Duodenal mucosa (tissue), 2 donors: ENCODE results near the gene SLC13A3.

Experiments used
- H3K27ac ChIP-seq: one replicate; pipeline ENCODE4 v1.7.0; 2013; ENCODE audit warnings: low read depth, low read length
- H3K27me3 ChIP-seq, 2 donors: one replicate each; pipeline ENCODE4 v1.7.0; 2013; ENCODE audit warnings: low read length in 2 of 2, control low read depth in 1 of 2; ENCODE audit not compliant: insufficient read depth in 2 of 2, control insufficient read depth in 1 of 2
- H3K36me3 ChIP-seq, 2 donors: one replicate each; pipeline ENCODE4 v1.7.0; 2013; ENCODE audit warnings: low read length in 2 of 2, control low read depth in 1 of 2; ENCODE audit not compliant: insufficient read depth in 2 of 2, control insufficient read depth in 1 of 2
- H3K4me1 ChIP-seq, 2 donors: one replicate each; pipeline ENCODE4 v1.7.0; 2013; ENCODE audit warnings: low read length in 2 of 2, control low read depth in 1 of 2; ENCODE audit not compliant: insufficient read depth in 2 of 2, control insufficient read depth in 1 of 2
- H3K4me3 ChIP-seq, 2 donors: one replicate each; pipeline ENCODE4 v1.7.0; 2013; ENCODE audit warnings: low read length in 2 of 2, low read depth in 1 of 2
- H3K9ac ChIP-seq, 2 donors: one replicate each; pipeline ENCODE4 v1.7.0; 2013; ENCODE audit warnings: low read length in 2 of 2, low read depth in 1 of 2
- H3K9me3 ChIP-seq, 2 donors: one replicate each; pipeline ENCODE4 v1.7.0; 2013; ENCODE audit warnings: low read length in 2 of 2, control low read depth in 1 of 2; ENCODE audit not compliant: control insufficient read depth in 1 of 2

Gene SLC13A3

DNA sequence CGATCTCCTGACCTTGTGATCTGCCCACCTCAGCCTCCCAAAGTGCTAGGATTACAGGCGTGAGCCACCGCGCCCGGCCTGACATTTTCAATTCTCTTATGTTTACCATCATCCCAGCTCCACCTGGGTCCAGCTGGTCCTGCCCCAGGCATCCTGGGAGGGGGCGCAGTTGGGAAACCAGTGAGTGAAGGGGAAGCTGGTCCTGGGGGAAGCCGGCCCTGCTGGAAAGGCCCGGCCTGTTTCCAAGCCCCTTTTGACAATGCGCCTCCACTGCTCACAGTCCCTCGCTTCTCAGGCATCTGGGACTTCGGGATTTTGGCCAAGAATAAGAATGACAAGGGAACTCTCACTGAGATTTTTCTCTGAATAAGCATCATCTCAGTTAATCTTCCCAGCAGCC, 14.2 kb downstream of the SLC13A3 start:
- Histone ChIP-seq H3K9me3 (no peaks in the 10 kb centered on the region), H3K4me1 (no peaks in the 10 kb centered on the region), H3K4me3 (no peak overlapping the region), H3K36me3 (no peaks in the 10 kb centered on the region), H3K27ac (no peak overlapping the region), H3K27me3 (peaks cover 0 to 4% of the 10 kb centered on the region in 2 donors), H3K9ac (no peak overlapping the region)

DNA sequence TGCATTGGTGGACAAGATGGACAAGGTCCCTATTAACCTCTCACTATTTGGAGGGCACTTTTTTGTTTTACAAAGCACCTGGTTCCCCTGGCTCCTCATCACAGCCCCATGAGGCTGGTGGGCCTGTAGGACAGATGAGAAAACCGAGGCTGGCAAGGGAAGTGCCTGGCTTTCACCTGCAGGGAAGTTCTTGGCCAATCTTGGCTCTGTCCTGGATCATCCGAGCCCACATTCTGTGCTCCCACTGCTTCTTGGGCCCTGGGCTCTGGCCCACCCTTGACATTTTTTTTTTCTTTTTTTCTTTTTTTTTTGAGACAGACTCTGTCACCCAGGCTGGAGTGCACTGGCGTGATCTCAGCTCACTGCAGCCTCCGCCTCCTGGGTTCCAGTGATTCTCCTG, 14.7 kb downstream of the SLC13A3 start:
- Histone ChIP-seq H3K4me3 (no peak overlapping the region), H3K36me3 (no peaks in the 10 kb centered on the region), H3K9me3 (no peaks in the 10 kb centered on the region), H3K4me1 (no peaks in the 10 kb centered on the region), H3K27ac (no peak overlapping the region), H3K9ac (no peak overlapping the region), H3K27me3 (peaks cover 0 to 4% of the 10 kb centered on the region in 2 donors)

DNA sequence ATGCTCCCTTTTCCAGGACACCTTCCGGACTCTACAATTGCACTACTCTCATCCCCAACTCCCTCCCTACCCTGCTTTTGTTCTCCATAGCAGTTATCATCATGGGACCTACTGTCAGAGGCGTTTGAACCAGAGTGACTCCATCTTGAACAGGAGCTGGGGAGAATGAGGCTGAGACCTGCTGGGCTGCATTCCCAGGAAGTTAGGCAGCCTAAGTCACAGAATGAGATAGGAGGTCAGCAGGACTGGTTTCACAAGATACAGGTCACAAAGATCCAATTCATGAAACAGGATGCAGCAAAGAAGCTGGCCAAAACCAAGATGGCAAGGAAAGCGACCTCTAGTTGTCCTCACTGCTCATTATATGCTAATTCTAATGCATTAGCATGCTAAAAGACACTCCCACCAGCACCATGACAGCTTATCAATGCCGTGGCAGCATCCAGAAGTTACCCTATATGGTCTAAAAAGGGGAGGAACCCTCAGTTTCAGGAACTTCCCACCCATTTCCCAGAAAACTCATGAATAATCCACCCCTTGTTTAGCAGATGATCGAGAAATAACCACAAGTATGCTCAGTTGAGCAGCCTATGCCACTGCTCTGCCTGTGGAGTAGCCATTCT, 15.6 kb downstream of the SLC13A3 start:
- no peak overlapping the region for H3K4me3 ChIP-seq
- H3K9ac ChIP-seq = no peak overlapping the region
- no peaks in the 10 kb centered on the region for H3K9me3 ChIP-seq
- H3K27me3 ChIP-seq = peaks cover 0 to 4% of the 10 kb centered on the region in 2 donors
- H3K27ac ChIP-seq = no peak overlapping the region
- H3K36me3 ChIP-seq = no peaks in the 10 kb centered on the region
- no peaks in the 10 kb centered on the region for H3K4me1 ChIP-seq

DNA sequence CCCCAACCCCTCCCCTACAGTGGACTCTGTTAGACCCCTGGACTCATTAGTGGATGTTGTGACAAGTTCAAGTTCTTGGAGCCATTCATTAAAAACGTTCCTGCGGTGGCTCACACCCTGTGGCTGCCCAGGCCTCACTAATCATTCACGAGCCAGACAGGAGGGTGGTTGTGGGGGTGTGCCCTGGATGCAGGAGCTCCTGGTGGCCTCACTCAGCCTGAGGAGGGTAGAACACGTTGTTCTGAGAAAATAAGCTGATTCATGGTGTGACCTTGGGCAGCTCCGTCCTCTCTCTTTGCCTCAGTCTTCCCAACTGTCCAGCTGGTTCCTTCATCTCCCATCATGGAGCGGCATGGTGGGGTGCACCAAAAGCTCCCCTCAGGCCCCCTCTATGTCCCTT, 16.7 kb downstream of the SLC13A3 start:
- no peaks in the 10 kb centered on the region for H3K36me3 ChIP-seq
- peaks cover 0 to 4% of the 10 kb centered on the region in 2 donors for H3K9me3 ChIP-seq
- H3K9ac ChIP-seq = no peak overlapping the region
- no peaks in the 10 kb centered on the region for H3K4me1 ChIP-seq
- peaks cover 0 to 4% of the 10 kb centered on the region in 2 donors for H3K27me3 ChIP-seq
- no peak overlapping the region for H3K4me3 ChIP-seq
- H3K27ac ChIP-seq = no peak overlapping the region

DNA sequence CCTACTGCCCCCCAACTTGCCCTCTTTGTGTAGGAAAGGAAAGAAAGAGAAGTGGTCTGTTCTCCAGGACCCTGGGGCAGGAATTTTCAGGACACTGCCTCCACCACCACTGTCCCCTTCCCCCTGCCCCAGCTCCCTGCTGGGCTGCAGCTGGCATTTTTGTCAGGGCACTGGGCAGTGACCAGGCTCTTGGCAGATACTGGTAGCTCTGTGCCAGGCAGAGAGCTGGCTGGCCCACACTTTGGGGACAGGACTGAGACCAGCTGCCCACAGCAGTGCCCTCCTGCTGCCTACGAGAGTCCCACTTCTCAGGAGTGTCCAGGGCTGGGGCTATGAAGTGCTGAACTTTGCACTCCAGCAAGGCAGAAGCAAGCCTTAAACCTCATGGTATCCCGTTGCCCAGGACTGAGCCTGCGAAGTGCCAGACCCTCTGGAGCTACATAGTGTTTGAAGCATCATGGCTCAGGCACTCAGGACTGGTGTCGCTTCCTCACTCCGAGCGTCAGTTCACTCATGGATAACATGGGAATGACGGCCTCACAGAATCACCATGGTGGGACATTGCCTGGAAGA, 19.3 kb downstream of the SLC13A3 start:
- Histone ChIP-seq H3K4me1 (no peaks in the 10 kb centered on the region), H3K9me3 (peaks cover 0 to 4% of the 10 kb centered on the region in 2 donors), H3K4me3 (no peak overlapping the region), H3K9ac (no peak overlapping the region), H3K27me3 (peaks cover 0 to 4% of the 10 kb centered on the region in 2 donors), H3K27ac (peak overlapping the region; percentile 35), H3K36me3 (no peaks in the 10 kb centered on the region)

DNA sequence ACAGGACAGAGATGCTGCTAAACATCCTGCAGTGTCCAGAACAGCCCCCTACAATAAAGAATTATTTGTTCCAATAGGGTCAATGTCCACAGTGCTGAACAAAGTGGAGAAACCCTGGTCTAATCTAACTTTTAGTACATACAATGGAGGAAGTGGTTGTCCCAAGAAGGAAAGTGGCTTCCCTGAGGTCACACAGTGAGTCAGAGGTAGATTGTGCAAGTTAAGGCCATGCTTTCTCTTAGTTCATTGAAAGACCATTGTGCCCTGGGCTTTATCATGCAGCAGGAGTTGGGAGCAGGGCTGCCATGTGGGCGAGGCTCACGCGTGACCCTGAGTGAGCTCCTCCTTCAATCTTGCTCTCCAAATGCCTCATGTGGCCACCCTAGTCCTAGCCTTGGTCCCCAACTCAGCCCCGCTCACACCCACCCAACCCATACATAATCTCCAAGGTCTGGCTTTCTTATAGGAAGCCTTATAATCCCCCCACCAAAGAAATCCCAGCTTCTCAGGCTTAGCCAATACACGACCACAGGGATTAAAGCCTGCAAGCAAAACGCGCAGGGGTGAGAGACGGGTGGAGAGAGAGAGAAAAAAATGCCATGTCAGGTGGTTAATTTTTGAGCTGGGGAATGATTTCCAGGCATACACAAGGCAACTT, 19.9 kb downstream of the SLC13A3 start:
- H3K27ac ChIP-seq = no peak overlapping the region
- H3K4me3 ChIP-seq = no peak overlapping the region
- no peaks in the 10 kb centered on the region for H3K4me1 ChIP-seq
- peaks cover 0 to 1% of the 10 kb centered on the region in 2 donors for H3K27me3 ChIP-seq
- H3K9me3 ChIP-seq = peaks cover 0 to 4% of the 10 kb centered on the region in 2 donors
- no peaks in the 10 kb centered on the region for H3K36me3 ChIP-seq
- H3K9ac ChIP-seq = no peak overlapping the region

DNA sequence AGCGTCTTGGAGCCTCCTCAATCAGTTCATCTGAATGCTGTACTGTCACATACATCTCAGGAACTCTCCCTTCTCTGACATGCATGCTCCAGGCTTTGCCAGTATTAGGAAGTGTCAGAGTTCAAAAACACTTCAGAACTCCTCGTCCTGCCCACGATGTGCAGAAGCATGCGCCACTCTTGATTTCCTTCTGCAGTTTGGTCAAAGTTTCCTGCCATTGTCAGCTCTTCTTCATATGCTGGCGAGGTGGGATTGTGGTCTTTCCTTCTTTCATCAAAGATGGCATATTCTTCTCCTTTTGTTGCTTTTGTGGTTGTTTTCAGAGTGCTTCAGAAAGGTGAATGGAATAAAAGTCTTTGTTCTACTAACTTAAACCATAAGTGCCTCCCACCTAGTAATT, 21.0 kb downstream of the SLC13A3 start:
- Histone ChIP-seq H3K27ac (no peak overlapping the region), H3K36me3 (no peaks in the 10 kb centered on the region), H3K9me3 (peaks cover 0 to 4% of the 10 kb centered on the region in 2 donors), H3K27me3 (no peaks in the 10 kb centered on the region), H3K9ac (no peak overlapping the region), H3K4me3 (no peak overlapping the region), H3K4me1 (no peaks in the 10 kb centered on the region)

DNA sequence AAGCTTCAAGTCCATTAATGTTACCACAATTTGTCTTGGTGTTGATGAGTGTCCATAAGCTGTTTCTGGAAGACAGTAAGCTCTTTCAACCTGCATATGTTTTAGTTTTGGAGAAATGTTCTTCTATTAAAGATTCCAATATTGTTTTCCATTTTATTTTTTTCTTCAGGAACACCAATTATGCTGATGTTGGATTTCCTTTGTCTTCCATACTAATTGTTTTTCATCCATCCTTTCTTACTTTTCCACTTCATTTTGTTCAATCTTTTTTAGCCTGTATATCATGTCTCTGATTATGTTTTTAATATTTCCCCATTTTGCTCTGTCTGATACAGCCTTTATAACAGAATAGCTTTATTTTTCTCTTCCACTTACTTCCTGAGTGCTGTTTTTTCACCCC, 21.9 kb downstream of the SLC13A3 start:
- no peaks in the 10 kb centered on the region for H3K36me3 ChIP-seq
- H3K27ac ChIP-seq = no peak overlapping the region
- no peak overlapping the region for H3K9ac ChIP-seq
- no peak overlapping the region for H3K4me3 ChIP-seq
- H3K27me3 ChIP-seq = no peaks in the 10 kb centered on the region
- H3K4me1 ChIP-seq = no peaks in the 10 kb centered on the region
- H3K9me3 ChIP-seq = peaks cover 2 to 4% of the 10 kb centered on the region in 2 donors

DNA sequence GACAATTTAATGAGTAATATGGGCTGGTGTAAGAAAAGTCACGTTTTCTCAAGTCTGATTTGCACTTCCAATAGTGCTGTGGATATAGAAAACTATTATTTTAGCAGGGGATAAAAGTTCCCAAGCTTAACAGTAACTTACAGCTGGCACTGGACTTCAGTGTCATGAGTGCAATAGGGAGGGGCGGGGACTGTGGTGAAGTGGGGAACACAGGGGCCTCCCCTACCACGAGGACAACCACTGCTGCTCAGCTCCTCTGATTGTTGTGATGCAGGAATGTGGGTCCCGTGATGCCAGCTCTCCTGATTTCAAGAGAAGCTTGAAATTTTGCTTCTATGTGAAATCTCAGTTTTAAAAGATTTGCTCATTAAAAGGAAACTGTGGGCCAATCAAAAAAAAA, 24.0 kb downstream of the SLC13A3 start:
- no peak overlapping the region for H3K4me3 ChIP-seq
- no peaks in the 10 kb centered on the region for H3K4me1 ChIP-seq
- no peaks in the 10 kb centered on the region for H3K27me3 ChIP-seq
- H3K9me3 ChIP-seq = peaks cover 4 to 9% of the 10 kb centered on the region in 2 donors
- no peak overlapping the region for H3K27ac ChIP-seq
- no peak overlapping the region for H3K9ac ChIP-seq
- H3K36me3 ChIP-seq = no peaks in the 10 kb centered on the region

DNA sequence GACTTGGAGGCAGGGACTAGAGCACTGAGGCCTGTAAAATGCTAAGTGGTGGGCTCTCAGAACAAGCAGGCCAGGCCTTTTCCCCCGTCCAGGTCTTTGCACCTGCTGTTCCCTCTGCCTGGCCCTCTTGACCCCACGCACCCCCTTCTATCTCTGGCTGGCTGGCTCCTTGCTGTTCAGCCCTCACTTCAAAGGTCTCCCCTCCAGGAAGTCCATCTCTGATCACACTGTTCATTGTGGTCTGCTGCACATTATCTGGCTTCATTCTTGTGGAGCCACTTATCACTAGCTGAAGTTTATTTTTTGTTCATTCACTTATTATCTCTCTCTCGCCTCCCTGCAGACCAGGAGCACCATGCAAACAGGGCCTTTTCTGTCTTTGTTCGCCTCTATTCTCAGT, 24.5 kb downstream of the SLC13A3 start:
- Histone ChIP-seq H3K36me3 (no peaks in the 10 kb centered on the region), H3K27me3 (no peaks in the 10 kb centered on the region), H3K9ac (no peak overlapping the region), H3K9me3 (peaks cover 4 to 9% of the 10 kb centered on the region in 2 donors), H3K4me3 (no peak overlapping the region), H3K4me1 (no peaks in the 10 kb centered on the region), H3K27ac (no peak overlapping the region)
